ENCODE results near the gene FEN1.

The FEN1 gene

GRCh38 chr11:61756452-61757212, 36.1 kb upstream of the FEN1 start:
- DNase-seq = peak in 2 of 56 donors; percentile 26

GRCh38 chr11:61757213-61757862, 35.4 kb upstream of the FEN1 start:
- peak in 24 of 56 donors; percentile 11 to 61 (median 34) for DNase-seq

GRCh38 chr11:61760946-61761345, 31.8 kb upstream of the FEN1 start:
- peak in 55 of 56 donors; percentile 28 to 94 (median 81) for DNase-seq

DNA sequence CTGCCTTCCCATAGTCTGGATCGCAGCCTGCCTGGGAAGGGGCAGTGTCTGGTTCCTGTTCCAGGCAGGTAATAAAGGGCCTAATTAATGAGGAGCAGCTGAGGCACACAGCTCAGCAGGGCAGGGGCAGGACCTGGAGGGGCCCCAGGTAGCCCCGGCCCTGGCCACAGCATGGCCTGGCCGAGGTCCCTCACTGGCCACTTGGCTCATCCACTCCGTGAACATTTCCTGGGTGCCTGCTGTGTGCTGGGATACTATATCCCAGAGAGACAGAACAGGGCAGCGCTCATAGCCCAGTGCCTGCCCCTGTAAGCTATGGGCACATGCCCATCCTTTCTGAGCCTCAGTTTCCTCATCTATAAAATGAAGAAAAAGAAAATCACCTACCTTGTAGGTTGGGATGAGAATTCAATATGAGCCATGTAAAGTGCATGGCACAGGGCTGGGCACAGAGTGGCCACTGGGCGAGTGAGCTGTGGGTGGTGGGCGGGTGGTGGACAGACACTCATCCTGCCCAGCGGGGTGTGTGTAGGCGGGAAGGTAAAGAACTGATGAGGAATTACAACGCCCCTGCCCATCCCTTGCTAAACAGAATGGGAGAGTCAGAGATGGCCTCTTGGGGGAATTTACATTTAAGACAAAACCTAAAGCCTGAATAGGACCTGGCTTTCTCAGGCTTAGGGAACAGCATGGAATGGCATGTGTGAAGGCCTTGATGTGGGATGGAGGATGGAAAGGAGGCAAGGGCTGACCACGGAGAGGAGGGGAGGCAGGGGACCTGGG, 31.1 kb upstream of the FEN1 start:
- DNase-seq = peak in 5 of 56 donors; percentile 42 to 60 (median 44)

DNA sequence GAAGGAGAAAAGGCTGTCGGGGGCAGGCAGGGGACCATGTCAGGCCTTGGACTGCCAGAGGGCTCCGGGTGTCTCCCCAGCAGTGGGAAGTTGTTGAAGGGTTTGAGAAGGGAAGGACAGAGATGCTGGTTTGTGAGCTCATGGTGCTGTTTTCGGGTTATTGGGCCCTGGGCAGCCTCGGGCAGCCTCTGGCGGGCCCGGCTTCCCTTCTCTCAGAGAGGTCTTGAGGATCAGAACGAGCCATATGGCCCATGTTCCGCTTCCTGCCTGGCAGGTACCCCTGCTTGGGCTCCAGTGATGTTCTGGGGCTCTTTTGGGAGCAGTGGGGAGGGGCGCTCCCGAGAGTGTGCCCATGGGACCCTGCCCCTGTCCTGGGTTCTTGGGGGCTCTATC, 30.5 kb upstream of the FEN1 start:
- no peak for DNase-seq

GRCh38 chr11:61762798-61763197, 29.9 kb upstream of the FEN1 start:
- DNase-seq = no peak

DNA sequence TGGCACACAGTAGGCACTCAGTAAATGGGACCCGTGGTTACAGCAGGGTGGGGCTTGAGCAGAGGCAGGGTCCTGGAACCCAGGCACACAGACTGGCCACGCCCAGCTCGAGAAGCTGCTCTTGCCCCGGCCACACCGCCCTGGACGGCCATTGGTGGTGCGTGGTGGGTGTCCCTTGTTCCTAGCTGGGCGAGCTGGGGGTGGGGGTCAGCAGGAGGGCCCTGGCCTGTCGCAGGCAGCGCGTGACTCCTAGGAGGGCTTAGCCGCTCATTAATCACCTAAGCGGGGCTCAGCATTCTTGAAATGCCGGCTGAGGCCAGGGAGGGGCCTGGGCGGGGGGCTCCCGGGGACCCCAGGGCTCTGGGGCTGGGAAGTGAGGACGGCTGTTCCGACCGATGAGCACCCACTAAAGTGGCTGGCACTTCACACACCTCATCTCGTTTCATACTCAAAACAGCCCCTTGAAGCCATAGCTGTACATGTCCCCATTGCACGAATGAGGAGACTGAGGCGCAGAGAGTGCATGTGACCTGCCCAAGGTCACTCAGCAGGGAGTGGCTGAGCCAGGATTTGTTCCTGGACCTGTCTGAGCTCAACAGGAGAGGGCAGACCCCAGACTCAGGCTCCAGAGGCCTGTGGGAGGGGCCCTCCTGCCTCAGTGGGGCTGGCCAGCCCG, 28.6 kb upstream of the FEN1 start:
- DNase-seq = no peak

- DNase-seq = no peak
Measured at GRCh38 chr11:61764606-61765260, 28.0 kb upstream of the FEN1 start.

DNA sequence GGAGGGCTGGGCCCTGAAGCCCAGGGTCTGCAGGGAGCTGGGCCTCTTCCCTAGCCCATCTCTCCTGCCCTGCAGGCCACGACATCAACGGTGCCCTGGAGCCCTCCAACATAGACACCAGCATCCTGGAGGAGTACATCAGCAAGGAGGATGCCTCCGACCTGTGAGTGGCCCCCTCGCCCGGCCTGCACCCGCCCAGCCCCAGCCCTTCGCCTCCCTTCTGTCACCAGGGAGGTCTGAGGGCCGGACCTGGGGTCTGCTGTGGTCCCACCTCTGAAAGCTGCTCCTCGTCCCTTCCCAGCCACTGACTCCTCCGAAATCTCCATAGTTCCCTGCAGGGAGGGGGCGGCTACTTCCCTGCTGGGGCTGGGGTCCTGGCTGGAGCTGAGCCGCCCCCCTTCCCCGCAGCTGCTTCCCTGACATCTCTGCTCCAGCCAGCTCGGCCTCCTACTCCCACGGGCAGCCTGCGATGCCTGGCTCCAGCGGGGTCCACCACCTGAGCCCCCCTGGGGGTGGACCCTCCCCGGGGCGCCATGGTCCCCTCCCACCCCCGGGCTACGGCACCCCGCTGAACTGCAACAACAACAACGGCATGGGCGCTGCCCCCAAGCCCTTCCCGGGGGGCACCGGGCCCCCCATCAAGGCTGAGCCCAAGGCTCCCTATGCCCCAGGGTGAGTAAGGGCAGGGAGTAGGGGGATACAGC, 27.0 kb upstream of the FEN1 start:
- DNase-seq = no peak

DNA sequence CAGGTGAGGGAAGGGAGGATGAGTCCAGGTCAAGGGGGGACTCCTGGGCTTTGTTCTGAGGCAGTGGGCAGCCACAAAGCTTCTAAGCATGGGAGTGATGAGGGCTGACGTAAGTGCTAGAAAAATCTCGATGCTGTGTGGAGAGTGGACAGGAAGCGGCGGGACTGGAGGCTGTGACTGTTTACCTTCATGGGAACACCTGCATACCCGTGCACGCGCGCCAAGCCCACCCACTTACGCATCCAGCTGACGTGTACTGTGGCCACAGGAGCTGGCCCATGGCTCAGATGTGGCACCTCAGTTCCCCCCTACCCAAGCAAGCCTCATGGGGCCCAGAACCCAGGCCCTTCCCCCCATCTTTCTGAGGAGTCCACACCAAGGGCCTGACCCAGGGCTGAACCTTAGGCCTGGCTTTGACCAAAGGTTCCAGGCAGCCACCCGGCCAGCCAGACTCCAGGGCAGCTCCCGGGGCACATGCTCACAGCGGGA, 26.3 kb upstream of the FEN1 start:
- DNase-seq = no peak

GRCh38 chr11:61768376-61769076, 24.2 kb upstream of the FEN1 start:
- DNase-seq = no peak

DNA sequence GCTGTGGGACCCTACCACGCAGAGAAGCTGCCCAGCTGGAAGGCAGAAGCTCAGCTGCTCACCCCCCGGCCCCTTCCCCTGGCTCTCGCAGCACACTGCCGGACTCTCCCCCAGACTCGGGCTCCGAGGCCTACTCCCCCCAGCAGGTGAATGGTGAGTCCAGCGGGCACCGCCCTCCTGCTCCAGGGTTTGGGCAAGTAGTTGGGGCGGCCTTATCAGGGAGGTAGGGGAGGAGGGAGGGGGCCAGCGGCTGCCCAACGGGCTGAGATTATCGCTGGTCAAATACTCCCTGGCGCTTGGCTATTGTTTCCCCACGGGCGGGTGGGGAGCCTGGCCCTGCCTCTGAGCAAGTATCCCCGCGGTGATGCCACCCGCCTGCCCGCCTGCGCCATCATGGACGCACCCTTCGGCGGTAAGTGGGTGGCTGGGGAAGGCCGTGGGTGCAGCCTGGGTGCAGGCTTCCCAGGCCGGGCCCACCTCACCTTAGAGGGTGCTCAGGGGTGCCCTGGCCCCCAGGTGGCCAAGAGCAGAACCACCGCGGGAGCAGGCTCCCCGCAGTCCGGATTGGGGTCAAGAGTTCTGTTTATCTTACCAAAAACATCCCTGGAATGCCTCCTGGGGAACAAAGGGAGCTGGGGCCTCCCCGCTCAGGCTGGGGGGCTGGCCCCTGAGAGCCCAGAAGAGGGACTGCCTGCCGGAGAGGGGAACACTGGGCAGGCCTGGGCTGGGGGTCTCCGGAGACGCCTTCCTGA, 23.4 kb upstream of the FEN1 start:
- no peak for DNase-seq

DNA sequence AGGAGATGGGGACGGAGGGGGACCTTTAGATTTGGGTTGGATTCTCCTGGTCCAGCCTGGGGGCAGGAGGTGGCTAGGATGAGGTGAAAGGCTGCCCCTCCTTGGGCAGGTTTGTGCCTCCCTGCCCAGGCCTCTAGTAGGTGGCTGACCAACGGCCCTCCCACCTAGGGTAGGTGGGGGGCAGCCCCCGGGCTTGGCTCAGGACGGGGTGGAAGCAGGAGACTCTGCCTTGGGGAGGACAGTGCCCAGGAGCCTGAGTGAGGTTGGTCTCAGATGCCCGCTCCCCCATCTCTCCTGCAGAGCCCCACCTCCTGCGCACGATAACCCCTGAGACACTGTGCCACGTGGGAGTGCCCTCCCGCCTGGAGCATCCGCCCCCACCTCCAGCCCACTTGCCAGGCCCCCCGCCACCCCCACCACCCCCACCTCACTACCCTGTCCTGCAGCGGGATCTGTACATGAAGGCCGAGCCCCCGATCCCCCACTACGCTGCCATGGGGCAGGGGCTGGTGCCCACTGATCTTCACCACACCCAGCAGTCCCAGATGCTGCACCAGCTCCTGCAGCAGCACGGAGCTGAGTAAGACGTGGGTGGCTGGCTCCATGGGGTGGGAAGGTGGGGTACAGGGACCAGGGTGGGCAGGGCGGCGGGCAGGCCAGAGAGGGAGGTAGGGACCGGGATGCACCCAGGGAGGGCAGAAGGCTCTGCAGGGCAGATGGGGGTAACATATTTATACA, 22.6 kb upstream of the FEN1 start:
- no peak for DNase-seq

GRCh38 chr11:61771195-61771894, 21.4 kb upstream of the FEN1 start:
- no peak for DNase-seq

DNA sequence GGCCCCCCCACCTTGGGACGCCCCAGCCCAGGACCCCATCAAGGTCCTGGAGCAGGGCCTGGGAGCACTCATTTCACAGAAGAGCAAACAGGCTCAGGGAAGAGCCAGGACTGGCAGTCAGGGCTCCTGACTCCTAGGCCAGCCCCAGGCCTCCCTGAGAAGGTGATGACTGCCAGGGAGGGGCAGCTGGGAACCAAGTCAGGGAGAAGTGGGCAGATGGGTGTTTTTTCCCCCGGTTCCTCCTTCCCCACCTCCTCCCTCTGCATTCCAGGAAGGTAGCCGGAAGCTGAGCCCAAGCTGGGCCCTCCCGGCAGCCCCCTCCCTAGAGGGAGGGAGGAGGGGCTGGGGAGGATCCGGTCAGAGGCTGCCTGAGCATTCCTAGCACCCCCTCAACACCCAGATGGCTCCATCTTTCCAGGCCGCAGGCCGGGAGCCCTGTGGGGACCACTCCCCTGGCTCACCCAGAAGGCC, 20.7 kb upstream of the FEN1 start:
- no peak for DNase-seq

- no peak for DNase-seq
Measured at GRCh38 chr11:61773356-61773755, 19.4 kb upstream of the FEN1 start.

DNA sequence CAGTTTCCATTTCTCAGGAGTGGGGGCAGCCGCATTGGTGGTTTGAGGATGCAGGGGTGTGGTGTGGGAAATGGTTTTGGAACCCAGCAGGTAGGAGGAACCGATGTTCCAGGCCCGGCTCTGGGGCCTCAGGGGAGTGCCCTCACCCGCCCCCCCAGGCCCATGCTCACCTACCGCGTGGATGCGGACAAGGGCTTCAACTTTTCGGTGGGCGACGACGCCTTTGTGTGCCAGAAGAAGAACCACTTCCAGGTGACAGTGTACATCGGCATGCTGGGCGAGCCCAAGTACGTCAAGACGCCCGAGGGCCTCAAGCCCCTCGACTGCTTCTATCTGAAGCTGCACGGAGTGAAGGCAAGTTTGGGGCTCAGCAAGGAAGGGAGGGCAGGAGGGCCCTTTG, 18.9 kb upstream of the FEN1 start:
- DNase-seq = no peak
